Stimulated activated CD4-positive, alpha-beta T cell treated with anti-CD3 and anti-CD28 coated beads, Interleukin-2, amount 100 ng/mL, for 48 hours (primary cell): ENCODE data around the gene C1QTNF6.
A peak's percentile ranks its signal among the peaks of the same experiment; 100 is the strongest.

Experiments used
- DNase-seq, 2 donors: peaks; one replicate each; pipeline ENCODE4 v3.0.0-alpha.2; 2020

The C1QTNF6 gene

DNA sequence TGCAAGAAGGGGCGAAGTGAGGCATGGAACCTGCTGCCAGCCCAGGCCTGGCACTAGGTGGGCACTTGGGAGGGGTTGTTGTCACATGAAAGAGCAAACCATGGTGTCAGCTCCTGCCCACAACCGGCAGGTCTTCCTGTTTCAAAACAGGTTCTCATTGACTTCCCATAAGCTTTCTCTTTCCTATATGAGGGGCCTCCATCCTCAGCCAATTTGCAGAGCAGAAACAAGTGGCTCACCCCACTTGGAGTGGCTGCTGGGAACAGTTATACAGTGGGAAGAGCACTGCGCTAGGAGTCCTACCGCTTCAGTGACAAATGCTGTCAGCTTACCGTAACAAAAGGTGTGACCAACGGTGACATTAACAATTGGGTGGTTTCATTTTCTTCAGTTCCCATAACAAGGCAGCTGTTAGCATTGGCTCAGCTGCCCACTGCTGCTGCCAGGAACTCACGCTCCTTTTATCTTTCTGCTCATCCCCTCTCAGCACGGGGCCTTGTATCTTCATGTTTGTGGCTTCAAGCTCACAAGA, 34.5 kb upstream of the C1QTNF6 start:
- DNase-seq = no peak

DNA sequence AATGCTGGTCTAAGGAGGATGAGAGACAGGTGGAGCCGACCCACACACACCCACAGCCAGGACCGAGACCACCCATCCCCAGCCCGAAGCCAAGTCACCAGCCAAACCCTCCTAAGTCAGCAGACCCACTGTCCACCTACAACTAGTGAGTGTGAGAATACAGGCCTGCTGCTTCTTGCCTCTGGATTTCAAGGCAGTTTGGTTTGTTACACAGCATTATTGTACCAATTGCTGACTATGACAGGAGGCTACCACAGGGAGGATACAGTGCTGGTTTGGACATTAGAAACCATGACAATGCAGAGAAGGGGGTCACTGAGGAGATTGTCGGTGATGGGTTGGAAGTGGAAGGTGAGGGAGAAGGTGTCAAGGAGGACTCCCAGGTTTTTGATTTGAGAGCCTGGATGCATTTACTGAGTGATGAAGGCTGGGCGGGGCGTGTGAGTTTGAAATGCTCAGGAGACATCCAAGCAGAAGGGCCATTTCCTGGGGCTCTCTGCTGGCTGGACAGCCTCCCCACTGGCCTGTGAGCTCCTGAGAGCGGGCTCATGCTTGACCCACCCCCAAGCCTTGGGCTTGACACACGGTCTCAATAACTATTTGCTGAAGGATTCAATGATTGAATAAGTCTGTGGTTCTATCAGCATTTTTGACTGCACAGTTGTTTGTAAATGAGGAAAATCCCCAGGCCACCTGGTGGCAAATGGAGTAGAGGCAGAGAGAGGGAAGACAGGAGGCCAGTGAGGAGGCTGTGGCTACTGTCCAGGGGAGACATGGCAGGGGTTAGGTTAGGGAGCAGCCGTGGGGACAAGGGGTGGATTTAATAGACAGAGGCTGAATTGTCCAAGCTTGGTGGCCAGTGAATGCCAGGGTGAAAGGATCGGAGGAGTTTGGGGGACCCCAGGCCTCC, 33.6 kb upstream of the C1QTNF6 start:
- DNase-seq = no peak

DNA sequence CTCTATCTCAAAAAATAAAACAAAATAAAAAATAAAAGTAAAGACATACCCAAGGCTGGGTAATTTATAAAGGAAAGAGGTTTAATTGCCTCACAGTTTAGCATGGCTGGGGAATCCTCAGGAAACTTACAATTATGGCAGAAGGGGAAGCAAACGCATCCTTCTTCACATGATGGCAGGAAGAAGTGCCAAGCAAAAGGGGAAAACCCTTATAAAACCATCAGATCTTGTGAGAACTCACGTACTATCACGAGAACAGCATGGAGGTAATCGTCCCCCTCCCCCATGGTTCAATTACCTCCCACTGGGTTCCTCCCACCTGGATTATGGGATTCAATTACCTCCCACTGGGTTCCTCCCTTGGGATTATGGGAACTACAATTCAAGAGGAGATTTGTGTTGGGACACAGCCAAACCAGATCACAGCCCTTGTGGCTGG, 32.5 kb upstream of the C1QTNF6 start:
- DNase-seq = no peak

DNA sequence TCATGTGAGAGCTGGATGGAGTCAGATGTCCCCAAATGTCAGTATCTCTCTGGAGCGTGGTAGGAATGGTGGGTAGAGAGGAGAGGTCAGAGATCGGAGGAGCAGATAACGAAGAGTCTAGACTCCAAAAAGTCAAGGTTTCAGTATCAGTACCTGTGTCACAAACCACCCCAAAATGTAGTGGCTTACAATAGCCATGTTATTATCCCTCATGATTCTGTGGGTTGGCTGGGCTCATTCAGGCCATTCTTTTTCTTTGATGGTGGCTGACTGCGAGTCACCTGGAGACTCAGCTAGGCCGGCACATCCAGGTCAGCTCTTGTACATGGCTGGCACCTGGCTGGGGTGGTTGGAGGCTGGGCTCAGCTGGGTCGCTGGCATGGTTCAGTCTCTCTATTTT, 31.5 kb upstream of the C1QTNF6 start:
- no peak for DNase-seq

DNA sequence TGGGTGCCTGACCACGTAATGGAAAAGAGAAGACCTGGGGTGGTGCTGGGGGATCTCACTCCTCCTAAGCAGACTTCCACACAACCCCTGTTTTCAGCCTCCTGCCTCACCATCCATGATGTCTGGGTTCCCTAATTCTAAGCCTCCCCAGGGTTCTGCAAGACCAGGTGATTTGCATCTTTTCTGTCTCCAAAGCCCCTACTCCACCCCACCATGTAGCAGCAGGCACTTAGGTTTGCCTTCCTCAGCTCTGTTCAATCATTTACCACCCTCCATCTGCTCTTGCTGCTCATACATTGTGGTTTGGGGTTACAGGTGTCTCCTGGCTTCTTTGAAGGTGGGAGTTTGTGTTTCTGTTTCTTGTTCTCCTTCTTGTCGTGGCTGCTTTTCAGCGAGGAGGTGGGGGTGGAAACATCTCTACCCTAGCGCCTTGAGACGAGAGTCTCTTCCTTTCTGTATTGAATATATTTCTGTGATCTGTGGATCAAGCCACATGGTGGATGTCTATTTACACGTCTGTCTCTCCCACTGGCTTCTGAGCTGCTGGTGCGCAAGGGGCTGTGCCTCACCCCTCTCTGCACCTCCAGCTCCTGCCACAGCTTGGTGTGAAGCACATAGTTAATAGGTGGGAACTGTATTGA, 30.8 kb upstream of the C1QTNF6 start:
- DNase-seq = peak in 1 of 2 donors; percentile 49

DNA sequence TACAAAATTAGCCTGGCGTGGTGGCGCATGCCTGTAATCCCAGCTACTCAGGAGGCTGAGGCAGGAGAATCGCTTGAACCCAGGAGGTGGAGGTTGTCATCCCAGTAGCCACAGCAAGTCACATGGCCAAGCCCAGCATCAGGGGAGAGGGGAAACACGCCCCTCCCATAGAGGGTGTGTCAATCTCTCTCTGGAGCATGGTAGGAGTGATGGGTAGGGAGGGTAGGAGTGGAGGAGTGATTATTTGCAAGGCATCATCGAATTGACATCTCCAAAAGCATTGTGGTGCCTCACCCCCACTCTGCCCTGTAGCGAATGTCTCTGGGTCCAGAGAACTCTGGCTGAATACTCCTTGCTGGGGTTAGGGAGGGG, 30.3 kb upstream of the C1QTNF6 start:
- no peak for DNase-seq

DNA sequence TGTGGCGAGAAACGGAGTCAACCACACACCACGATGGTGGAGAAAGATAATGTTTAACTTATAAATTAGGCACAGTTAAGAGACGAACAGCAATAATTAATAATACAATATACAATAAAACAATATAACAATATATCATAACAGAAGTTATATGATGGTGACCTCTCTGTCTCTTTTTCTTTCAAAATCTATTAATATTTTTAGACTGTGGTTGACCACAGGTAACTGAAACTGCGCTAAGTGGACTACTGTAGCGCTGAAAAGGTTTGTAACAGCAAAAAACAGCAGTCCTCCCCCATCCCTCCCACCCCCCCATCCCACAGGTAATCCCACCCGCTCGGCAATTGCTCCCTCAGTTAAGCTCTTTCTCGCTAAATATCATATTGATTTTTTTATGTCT, 27.8 kb upstream of the C1QTNF6 start:
- DNase-seq = no peak

DNA sequence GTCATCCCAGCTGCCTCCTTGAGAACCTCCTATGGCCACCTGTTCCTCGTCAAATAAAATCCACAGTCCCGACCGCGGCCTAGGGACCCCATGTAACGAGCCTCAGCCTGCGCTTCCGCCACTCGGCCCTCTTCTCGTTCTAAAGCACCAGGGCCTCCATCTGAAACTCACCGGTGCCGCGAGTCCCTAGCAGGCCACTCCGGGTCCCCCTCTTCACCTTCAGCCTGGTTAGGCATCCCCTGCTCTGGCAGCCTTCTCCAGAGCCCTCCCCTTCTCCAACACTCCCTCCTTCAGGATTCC, 26.6 kb upstream of the C1QTNF6 start:
- DNase-seq = no peak

DNA sequence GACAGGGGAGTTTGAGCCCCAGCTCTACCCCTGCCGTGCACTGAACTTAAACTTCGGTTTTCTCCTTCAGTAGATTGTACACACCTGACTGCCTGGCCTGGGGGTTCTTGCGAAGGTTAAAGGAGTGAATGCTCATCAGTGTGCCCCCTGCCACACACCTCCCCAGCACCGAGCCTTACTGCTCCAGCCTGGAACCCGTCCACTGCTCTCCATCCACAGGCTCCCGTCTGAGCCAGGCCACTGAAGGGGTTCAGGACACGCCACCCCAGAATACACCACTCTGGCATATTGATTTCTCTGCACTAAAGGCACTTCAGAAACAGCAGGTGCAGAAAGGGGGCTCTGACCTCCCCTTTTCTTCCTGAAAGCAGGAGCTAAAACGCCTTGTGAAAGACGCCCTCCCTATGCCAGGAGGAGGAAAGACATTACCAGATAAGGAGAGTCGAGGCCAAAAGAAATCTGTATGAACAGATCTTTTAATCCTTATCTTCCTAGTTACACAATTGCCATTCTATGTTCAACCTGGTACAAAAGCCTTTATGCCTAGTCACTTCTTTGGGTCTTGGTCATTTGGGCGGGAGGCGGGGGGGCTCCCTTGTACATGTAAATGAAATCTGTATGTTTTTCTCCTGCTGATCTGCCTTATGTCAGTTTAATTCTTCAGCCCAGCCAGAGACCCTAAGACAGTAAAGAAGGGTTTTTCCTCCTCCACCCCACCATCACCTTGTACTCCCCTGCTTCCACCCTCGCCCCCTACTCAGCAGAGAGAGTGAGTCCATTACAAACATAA, 26.1 kb upstream of the C1QTNF6 start:
- no peak for DNase-seq

DNA sequence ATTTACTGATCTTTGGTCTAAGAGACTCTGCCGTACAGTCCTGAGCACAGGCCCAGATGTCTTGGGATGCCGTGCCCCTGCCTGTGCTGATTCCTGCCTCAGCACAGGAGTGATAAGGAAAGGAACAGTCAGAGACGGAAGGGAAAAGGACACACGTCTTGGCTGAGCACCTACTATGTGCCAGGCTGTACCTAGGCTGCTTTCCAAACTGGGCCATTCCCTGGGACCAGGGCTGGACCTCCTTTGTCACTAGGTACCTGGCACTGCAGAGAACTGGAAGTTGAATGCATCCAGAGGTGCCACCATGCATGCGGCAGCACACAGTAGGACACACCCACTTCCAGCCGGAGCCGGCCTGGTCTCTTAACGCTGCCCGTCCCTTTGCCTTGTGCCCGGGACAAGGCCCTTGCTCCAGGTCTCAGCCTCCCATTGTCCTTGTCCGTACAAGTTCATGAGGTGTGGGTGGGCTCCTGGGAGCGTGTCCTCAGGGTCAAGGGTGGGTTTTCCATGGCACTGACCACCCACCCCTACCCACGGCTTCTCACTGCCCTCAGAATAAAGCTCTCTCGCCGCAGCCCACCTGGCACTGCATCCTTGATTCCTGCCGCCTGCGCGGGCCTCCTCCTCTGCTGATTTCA, 25.3 kb upstream of the C1QTNF6 start:
- DNase-seq = no peak

DNA sequence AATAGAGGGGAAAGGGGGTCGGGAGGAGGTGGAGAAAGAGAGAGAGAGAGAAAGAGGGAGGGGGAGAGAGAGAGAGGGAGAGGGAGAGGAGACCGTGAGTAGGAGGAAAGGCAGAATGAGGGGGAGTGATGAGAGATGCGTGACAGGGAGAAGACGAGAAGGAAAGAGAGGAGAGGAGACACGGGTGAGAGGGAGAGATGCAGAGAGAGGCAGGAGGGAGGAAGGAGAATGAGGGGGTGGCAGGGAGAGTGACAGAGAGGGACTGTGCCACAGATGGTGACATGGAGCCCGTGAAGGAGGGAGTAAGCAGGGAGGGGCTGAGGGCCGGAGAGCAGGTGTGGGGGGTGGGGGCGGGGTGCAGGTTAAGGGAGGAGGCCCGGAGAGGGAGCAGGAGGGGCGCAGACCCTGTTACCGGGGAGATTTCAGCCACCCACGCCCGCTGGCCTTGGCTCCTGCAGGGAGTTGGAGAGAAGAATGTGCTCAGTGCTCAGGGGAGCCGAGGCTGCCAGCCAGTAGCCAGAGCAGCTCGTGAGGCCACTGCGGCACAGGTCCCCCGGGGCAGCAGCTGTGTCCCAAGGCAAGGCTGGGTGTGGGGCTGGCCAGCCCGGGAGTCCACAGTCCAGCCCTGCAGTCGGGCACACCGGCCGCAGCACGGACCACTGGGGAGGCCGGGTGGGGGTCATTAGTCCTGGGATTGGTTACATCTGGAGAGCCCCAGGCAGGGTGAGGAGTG, 24.3 kb upstream of the C1QTNF6 start, which contains the start of gene SSTR3:
TSS of gene SSTR3 (minus strand) at position 304 of the 733 bp plus-strand sequence. CDS start 4,674 bp downstream, outside the sequence.
- no peak for DNase-seq

DNA sequence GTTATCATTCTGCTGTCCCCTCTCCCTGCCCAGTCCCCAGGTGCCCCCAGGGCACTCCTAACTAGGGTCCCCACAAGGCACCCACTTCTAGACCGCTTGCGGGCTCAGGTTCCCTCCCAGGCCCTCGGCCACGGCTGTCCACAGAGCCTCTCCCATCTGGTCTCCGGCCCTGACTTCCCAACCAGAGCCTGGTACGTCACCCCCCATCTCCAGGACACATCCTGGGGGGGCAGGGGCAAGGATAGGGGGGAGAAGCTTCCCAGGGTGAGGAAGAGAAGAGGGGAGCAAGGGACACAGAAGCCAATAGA, 23.8 kb upstream of the C1QTNF6 start:
- DNase-seq = no peak

DNA sequence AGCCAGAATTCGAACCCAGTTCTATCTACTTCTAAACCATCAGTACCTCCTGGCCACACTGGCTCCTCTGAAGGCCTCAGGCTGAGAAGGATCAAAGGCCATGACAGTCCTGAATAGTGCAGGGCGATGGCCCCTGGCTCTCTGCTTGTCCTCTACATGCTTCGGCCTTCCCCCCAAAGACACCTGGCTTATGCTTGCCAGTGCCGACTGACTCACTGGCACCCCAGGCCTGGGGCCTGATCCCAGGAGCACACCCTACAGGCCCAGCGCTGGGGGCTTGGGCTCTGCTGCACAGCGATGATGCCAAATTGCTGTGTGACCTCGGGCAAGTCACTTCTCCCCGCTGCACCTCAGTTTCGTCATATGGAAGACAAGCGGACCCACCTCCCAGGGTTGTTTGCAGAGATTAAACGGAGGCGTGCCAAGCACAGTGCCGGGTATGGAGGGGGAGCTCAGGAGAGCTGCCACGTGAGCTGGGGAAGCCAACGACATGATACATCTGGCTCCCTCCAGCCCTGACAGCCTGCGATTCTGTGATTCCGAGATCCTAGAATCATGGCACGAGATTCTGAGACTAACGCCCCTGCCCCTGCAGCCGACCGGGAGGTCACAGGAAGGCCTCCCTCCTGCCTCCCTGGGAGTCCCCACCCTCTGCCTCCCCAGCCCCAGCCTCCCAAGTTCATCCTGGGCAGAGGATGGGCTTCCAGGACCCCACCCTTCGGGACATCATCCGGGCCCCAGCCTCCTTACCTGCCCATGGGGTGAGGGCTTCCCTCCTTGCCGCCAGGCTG, 23.2 kb upstream of the C1QTNF6 start:
- no peak for DNase-seq

DNA sequence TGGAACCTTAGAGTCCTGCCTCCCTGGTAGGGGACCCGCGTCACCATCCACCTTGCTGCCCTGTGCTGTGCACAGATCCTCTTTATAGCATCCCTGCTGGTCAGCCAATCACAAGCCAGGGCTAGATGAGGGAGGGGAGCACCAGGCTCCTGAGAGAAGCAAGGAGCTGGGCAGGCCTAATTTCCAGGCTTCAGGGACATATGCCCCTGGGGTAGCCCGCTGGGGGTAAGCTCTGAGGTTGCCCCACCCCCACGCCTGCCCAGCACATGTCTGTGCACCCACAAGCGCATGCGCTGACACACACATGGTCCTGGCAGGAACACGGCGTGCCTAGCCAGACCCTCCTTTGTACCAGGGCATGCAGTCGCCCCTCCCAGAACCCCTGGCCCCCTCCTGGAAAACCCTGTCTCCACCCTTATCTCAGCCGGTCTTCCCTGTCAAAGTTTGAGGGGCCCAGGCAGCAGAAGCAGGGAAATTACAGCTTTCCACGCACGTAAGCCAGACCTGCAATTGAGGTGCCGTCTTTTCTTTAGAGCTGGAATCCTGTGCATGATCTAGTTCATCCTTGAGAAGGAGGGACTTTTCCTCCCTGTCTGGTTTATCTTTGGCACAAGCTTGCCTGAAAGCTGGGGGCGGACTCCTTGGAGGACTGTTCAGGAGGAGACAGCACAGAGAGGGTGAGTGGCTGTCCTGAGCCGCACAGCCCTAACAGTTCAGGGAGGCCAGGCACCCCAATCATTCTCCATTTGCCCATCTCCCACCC, 22.2 kb upstream of the C1QTNF6 start:
- DNase-seq = no peak

DNA sequence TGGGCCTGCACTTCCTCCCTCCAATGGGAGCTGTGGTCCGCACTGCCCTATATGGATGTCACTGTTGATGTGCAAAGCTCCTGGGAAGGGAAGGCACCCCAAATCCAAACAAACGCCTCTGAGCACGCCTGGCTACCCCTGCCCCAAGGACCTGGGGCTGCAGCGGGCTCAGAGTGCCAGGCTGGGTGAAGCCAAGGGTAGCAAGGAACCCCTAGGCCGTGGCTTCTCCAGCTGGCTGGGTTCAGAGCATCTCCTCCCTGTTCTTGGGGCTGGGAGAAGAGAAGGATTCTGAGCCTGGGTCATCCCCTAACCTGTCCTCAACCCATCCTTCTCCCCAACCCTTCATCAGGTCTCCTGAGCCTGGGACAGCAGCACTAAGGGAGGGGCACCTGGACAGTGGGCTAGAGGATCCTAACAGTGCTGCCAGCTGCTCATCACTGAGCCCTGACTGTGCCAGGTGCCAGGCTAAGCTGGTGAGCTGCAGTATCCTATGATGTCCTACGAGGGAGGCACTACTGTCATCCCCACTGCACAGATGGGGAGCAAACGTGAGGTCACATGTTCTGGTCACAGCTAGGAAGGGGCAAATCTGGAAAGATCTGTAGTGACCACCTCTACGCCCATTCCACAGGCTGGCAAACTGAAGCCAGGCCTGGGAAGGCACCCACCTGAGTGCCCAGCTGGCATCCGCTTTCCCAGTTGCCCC, 21.2 kb upstream of the C1QTNF6 start:
- no peak for DNase-seq

DNA sequence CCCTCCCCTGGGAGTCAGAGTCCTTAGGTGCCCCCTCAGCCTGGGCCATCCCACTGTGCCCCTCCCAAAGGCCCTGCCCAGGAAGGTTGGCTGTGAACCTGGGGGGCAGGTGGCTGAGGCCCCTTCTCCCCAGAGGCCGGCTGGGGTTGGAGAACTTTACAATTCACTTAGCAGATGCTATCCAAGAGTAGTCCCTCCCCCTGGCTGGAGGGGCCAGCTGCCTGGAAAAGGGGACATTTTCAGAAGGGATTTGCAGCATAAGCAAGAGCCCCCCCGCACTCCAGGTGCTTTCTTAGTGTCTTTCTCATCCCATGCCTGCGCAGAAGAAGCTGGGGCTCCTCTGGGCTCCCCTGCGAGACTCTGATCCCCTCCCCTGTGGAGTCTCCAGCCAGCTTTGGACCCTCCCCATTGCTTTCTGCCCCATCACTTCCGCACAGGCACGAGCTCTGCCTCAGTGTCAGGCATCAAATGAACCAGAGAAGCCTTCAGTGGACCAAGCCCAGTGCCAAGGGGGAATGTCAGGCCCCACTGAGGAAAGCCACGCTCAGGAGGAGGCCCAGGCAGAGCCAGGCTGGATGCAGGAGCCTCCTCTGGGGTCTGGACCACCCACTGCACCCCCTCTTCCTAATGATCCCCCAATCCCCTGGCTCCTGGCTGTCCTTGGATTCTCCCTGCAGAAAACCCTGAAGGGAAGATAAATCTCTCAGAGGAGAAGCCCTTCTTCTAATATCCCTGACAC, 20.5 kb upstream of the C1QTNF6 start:
- no peak for DNase-seq

DNA sequence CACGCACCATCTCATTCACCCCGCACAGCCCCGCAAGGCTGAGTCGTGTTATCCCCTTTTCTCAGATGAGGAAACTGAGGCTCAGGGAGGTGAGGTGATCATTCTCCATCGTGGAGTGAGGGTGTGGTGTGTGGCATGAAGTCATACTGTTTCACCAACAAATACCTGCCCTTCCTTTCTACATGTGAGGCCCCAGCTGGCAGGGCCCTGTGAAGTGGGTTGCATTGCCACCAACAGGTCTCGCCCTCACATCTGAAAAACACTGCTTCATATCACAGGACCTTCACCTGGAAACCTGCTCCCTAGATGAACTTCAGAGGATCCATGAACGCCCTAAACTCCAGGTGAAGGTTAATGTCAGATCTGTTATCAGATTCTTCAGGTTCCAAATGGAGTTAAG, 19.9 kb upstream of the C1QTNF6 start:
- DNase-seq = no peak

DNA sequence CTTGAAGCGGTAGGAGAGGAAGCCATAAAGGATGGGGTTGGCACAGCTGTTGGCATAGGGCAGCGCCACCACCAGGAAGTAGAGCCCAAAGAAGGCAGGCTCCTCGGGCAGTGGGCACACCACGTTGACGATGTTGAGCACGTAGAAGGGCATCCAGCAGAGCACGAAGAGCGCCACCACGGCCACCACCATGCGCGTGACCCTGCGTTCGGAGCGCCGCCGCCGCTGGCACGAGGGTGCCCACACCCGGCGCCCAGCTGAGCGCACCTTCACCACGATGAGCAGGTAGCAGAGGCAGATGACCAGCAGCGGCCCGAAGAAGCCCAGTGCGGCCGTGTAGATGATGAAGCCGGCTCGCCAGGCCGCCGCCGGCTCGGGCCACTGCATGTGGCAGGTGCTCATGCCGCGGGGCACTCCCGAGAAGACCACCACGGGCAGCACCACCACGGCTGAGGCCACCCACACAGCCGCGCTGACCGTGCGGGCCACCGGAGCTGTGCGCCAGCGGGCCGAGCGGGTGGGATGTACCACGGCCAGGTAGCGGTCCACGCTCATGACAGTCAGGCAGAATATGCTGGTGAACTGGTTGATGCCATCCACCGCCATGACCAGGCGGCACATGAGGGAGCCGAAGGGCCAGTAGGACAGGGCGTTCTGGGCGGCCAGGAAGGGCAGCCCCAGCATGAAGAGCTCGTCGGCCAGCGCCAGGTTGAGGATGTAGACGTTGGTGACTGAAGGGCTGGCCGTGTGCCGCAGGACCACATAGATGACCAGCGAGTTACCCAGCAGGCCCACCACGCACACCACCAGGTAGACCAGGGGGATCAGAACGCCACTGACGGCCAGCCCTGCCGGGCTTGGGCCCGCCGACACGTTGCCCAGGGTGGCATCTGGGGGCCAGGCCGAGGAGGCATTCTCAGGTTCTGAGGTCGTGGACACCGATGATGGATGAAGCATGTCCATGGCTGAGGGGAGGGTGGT, 19.1 kb upstream of the C1QTNF6 start:
- no peak for DNase-seq
